ENCODE measurements around the gene TTC7B.

TTC7B gene

DNA sequence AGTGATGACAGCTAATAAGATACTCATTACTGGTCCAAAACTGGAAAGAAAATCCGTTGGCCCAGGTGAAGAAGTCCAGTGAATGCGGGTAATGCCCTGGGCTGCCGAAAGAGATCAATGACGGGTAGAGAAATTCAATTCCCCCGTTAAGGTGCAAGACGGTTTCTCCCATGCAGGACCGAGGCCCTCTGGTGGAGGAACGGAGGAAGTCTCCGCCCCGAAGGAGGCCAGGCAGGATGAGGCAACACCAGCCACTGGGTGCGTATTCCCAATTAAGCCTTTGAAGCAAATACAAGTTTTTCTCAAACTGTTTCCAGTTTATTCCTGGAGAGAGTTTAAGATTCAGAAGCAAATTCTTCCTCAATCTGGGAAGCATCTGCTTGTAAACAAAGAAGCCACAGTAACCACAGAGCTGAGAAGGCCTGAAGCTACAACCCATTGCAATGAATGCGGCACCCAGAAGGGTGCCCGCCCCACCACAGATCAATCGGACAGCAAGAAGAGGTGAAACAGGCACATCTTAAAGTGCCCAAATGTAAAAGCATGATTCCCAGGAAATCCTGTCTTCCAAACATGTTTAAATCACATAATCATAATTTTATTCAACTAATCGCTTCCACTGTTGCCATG lies 118.5 kb downstream of the TTC7B start:
- peak; percentile 69 for DNase-seq

DNA sequence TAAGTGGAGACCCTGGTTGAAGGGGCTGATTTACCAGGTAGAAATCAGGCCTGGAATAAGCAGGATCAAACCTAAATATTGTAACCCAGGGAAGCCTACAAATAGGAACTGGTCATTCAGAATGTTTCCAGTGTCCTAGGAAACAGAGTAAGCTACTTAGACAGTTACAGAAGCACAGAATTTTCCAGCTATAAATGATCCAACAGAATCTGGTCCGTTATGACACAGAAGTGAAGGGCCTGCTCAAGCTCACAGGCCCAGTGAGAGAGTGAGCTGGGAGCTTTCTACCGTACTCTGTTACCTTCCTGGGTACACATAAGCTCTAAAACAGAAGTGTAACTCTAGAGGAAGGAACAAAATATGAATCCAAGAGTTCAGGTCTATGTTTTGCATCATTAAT lies 119.1 kb downstream of the TTC7B start:
- DNase-seq: no peak

DNA sequence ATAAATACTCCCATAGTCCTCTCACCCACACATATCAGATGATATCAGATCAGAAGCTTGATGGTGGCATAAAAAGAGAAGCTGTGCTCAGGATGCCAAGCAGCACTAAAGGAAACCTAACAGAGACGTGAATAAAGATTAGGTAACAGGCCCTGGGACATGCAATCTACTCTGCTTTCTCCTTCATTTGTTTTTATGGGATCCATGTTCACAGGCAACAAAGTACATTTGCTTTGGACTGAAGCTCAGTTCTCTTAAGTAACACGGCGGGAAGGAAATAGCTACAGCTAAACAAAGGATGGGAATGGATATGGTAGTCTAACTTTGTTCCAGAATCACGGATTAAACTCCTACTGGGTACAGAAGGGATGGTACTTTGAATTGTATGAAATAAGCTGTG lies 119.5 kb downstream of the TTC7B start:
- no peak for DNase-seq

DNA sequence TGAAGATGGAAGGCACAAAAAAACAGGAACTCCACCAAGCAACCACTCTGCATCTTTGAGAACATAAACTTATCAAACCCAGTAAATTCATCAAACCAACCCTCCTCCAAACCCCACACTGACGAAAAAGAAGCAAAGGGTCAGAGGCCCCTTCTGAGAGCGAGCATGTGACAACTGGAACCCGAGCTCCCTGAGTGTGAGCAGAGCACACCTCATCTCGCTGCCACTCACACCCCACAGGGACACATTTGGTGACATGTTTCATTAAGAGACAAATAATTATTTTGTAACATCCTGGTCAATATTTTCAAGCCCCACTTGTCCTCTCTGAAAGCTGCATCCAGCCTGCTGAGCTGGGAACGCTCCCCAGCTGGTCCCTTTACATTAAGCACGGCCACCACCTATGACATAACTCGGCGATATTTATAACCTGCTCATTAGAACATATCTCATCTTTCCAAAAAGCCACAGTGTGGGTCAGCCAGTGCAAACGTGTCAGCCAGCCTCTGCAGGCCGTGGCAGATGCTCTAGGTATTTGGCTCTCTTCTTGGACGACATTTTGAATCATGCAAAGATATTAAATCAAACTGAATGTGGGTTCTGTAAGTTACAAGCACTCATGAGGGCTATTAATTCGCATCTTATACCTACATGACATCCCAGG lies 120.1 kb downstream of the TTC7B start:
- DNase-seq: no peak

DNA sequence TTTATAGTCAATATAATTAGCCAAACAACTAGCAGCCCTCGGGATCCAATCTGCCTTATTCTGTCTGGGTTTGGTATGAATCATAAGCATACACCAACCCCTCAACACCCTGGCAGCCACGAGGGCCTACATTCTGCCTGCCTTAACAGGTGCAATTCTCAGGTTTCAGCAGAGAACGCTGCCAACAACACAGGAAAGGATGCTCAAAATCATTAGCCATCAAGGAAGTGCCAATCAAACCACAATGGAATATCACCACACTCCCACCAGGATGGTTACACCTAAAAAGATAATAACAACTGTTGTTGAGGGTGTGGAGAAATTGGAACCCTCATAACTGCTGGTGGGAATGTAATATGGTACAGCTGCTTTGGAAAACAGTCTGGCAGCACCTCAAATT lies 122.8 kb downstream of the TTC7B start:
- no peak for DNase-seq

DNA sequence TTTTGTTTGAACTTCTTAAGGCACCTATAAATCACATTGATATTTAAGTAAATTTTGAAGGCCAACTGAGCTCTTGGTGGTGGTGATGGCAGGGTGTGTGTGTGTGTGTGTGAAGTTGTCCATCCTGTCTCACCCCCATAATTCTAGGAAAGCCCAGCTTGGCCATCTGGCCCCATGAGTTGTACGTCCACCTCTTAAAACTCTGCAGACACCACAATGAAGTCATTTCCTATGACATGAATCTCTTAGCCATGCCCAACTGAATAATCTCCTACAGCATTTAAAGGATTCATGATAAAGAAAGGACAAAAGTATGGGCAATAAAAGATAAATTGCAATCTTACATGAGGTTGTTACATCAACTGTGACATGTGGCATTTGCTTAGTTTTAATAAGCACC lies 123.4 kb downstream of the TTC7B start:
- no peak for DNase-seq

DNA sequence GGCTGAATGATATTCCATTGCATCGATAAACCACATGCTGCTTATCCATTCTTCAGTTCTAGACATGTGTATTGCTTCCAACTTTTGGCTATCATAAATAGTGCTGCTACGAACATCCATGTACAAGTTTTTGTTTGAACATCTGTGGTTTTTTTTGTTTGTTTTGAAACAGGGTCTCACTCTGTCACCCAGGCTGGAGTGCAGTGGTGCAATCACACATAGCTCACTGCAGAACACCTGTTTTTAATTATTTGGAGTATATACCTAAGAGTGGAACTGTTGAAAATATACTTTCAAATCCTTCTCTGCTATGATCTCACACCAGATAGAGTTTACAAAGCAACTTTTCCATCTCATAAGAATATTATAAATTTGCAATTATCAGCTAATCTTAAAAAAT lies 124.2 kb downstream of the TTC7B start:
- no peak for DNase-seq

DNA sequence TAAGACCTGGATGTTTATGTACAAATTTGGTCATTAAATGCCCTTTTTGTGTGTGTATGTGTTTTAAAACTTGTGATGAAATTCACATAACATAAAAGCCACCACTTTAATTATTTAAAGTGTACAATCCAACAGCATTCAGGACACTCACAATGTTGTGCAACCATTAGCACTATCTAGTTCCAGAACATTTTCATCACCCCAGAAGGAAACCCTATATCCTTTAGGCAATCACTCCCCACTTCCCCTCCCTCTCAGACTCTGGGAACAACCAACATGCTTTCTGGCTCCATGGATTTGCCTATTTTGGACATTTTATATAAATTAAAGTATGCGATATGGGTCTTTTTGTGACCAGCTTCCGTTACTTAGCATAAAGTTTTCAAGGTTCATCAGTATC lies 124.6 kb downstream of the TTC7B start:
- DNase-seq: no peak

DNA sequence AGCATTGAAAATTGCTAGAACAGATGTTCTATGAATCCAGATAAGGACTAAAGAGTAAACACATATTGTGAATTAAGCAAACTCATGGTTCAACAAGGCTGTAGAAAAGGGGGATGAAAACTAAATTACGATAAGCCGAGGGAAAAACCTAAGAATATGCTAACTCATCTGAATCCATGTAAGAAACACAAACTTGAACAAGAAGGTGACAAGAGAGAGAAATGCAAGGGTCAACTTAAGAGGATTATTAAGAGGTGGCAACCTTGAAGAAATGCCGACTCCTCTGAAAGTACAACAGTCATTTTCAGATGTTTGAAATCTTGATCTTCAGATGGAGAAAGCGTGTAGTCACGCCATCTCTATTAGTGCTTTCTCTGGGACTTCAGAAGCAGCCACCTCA lies 128.6 kb downstream of the TTC7B start:
- no peak for DNase-seq

DNA sequence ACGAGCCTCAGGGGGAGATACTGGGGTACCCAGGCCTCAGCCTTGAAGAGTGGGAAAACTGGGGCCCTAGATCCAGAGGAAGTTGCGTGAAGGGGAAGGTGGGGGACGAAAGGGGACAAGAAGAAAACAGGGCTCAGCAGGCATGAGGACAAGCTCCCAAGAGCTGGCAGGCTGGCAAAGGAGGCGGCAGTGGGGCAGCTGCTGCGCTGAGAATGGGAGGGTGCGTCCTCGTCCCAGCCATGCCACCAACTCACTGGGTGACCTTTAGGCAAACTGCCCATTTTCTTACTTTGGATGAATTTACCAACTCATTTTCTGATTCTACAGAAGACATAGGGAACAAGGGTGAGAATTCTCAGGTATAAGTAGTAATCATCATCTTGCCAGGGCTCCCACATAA lies 133.6 kb downstream of the TTC7B start:
- no peak for DNase-seq

DNA sequence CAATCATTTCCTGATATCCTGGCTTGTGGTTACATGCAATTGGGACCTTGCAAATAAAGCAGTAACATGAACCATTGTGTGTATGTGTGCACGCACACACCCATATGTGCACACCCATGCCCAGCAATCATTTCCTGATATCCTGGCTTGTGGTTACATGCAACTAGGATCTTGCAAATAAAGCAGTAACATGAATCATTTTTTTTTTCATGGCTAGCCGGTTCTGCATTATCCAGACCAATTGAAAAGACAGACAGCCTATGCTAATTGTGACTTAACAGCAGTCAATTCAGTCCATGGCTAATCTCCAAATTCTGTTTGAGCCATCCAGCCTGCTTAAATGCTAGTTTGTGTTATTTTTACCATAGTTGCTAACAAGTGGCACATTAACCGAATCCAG lies 134.3 kb downstream of the TTC7B start:
- peak; percentile 39 for DNase-seq

DNA sequence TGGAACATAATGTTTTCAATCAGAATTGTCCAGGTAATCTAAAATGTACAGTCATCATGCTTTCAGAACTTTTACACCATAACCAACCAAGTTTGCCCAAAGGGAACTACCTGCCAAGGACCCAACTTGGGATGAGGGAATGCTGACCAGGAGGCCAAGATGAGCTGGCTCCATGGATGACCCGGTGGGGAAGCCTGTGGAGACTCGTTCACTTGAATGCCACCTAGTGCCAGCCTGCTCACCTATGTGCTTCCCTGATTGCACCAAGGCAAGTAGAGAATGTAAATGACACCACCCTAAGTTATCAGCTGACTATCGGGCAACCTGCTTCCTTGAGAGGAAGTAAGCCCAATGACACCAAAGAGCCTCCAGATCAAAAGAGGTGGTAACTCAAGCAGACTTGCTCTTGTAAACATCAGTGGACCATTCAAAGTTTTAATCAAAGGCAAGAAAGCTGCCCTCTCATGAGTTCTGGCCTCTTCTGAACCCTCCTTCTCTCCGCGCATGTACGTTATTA lies 137.3 kb downstream of the TTC7B start:
- no peak for DNase-seq

DNA sequence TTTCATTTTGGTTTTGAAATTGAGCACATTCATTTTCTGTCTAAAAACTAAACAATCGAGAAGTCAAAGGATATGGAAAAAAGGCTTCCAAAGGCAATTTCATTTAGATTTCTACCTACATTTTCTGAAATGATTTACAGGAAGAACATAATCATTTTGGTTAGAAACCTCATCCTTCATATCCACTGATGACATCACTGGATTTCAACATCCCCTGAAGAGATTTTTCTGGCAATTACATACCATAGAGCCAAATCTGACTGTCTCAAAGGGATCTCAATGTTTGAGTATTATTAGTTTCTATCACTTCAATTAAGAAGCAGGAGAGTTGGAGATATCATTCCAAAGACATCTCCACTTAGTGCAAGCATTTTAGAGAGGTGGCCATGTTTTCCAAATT lies 137.8 kb downstream of the TTC7B start:
- peak; percentile 60 for DNase-seq

DNA sequence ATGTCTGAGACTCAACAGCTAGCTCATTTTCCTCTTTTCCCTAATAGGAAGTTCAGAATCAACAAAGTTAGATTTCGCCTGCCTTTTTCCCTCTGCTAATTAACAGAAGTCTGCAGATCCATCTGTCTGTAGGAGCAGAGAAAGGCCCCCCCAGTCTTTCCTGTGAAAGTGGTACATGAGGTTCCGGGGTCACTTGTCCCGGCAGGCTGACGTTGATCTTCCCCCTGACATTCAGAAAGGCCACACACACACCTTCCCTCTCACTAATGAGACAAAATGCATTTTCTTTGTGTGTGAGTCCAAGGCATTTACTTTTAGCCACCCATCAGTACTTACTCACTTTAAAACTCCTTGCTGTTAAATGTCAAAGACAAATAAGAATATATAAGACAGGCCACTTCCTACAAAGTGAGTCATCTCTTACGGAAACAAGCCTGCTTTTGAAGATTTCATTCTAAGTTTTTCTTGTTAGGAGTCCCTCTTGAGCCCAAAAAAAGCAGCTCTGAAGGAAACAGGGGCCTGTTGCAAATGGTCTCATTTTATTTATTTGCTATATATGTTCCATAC lies 138.7 kb downstream of the TTC7B start:
- DNase-seq: peak; percentile 60

DNA sequence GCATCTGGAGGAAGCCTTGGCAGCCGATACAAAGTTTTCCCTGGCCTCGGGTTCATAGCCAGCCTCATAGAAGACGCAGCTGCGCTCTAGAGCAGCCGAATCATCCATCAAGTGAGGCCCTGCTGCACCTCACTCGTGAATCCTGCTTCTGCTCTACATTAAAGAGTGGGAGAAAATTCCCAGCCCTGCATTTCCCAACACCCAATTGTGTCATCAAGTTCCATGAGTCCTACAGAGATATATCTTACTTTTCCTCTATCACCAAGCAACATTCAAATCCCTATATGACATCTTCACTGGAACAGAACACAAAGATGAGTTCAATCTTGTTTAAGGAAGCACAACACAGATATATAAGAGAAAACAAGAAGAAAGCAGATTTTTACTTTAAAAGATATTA lies 139.3 kb downstream of the TTC7B start:
- no peak for DNase-seq

DNA sequence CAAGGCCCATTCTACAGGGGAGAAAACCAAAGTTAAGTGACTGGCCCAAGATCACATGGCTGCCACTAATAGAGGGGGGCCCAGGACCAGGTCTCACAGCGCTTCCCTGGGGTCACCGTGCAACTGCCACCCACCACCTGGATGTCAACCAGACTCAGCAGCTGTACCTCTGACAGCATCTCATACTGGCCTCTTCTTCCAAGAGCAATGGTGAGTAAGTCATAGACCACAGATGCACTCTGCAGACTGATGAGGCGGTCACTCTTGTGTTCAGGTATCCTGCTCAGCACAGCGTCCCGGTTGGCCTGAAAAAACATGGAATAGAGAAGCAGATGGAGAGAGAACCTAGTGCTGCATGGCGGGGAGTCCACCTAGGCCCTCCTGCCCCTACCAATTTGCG lies 139.9 kb downstream of the TTC7B start:
- no peak for DNase-seq

DNA sequence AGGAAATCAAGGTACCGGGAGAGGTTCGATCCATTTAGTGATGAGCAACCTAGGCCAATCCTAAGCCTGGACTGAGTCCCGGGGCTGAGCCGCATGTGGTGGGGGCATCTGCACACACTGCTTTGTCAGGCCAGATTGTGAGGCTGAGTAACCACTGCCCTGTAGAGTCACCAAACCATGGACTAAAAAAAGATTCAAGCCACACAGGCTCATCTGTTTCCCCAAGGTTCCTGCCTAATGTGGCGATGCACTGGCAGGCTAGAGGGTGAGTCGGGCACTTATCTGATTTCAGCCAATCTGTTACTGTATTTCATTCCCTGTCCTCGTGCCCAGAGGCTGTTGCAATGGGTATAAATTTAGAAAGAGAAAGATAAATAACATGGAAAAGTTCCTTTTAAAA lies 140.8 kb downstream of the TTC7B start:
- DNase-seq: peak; percentile 29

DNA sequence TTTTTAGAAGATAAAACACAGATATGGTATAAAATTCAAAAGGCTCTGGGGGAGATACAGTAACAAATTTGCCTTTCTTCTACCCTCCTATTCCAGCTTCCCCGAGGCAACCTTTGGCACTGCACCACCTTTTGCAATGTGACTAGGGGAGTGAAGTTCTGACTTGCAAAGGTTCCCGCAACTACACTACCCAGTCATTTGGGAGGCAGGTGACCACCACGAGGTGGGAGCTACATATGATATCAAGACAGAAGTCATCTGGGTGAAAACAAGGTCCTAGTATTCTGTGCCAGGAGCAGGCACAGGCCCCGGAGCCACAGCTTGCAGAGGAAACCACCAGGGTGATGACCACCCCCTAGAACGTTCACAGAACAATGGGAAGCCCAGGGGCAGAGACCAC lies 141.5 kb downstream of the TTC7B start:
- no peak for DNase-seq

DNA sequence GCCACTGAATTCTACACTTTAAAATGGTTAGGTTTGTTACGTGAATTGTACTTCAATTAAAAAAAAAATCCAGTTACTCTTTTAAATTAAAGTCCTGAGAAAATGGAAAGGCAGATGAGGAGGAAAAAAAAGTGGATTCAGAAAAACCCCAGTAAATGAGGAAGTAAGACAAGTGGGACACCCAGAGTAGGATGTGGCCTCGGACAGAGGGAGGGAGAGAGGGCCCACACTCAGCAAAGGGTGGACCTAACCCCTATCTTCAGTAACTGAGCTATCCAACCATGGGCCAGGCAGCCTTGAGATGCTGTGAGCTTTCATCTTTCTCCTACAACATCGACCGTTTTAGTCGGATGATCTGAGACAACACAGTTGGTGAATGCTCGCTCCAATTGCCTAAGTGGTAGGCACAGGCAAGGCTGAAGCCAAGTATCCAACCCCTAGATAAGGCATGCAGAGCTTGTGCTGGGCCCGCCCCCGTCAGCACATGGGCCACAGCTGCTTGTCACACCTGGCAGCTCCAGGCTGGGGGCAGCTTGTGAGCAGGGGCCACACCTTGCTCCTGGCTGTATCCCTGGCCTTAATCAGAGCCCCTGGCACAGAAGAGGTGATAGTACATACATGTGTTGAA lies 142.1 kb downstream of the TTC7B start:
- DNase-seq: peak; percentile 30

DNA sequence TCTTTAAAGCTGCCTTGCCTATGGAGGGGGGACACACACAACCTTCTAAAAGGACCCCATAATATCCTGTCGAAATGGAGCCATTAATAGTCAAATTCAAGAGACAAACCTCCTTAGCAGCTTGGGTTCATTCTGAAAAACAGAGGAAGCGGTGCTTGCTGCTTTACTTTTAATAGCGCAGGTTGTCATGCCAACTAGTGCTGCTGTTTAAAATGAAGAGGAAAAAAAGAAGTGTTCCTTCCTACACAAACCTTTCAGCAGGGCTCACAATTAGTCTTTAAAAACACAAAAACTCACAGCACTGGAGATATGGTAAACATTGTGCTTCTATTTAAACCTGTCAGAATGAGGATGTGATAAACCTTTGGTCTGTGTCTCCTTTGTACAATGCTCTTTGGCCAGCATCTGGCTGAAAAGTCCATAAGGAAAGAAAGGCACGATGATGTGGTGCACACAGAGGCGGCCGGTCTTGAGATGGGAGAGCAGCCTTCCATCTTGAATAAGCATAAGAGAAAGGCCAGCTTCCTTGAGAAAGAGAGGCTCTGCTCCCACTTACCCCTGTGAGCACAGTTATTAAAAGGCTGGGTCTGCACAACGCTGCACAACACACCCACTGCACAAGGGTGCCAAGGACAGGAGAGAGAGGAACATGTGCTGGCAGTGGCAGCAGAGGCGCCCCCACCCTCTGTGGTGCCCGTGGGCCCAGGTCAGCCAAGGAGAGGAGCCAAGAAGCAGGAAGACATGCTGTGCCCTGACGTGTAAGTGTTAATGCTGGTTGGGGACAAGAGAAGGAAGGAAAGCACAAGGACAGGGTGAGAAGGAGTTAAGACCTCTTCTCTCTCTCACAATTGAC lies 144.6 kb downstream of the TTC7B start:
- peak; percentile 23 for DNase-seq

DNA sequence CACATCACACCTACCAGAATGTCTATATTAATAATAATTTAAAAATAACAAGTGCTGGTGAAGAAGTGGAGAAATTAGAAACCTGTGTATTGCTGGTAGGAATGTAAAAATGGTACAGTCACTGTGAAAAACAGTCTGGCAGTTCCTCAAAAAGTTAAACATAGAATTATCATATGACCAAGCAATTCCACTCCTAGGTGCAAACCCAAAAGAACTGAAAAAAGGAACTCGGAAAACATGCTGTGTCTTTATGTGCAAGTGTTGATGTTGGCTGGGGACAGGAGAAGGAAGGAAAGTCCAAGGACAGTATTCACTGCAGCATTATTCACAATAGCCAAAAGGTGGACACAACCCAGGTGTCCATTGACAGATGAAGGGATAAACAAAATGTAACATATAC lies 146.5 kb downstream of the TTC7B start:
- DNase-seq: peak; percentile 25

DNA sequence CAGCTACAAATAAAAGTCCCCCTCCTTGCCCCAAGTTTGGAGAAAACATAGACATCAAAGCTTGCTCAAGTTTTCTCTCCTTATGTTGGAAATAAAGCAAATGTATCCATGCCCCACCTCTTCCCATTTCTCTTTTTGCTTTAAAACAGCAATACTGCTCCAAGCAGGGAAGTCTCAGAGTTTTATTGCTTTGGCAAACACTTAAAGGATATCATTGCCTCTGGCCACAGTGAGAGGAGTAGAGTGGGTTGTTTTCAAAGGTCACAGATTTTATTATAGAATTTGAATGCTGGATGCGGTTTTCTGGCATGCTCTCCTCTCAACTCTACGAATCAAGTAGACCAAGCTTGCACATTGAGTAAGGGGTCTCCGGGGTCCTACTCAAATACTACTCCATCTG lies 149.7 kb downstream of the TTC7B start:
- no peak for DNase-seq
